ENCODE results near the gene CLEC2D. TPM values are rescaled to one million over a fixed set of nuclear protein-coding genes. Genes with fewer than 3 reads are reported as not detected.

The CLEC2D gene, protein sequence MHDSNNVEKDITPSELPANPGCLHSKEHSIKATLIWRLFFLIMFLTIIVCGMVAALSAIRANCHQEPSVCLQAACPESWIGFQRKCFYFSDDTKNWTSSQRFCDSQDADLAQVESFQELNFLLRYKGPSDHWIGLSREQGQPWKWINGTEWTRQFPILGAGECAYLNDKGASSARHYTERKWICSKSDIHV
- total RNA-seq = 1.4 and 4.8 TPM in 2 replicates

DNA sequence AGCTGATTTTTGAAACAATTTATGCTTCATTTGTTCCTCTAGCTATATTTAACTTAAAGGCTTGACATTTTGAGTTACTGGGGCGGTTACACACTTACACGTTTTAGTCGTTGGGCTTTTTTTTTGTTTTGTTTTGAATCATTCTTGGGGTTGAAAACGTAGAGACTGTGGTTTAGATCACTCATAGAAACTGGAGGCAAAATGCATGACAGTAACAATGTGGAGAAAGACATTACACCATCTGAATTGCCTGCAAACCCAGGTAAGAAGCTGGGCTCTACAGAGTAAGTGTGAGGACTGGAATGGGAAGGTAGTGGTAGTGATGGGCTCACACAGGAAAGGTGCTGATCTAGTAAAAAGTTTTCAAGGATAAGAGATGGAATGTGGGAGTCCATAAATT, at the start of gene CLEC2D:
TSS of gene CLEC2D (plus strand) at position 180 of the 400 bp plus-strand sequence. CDS start at position 202, 22 bp downstream.

DNA sequence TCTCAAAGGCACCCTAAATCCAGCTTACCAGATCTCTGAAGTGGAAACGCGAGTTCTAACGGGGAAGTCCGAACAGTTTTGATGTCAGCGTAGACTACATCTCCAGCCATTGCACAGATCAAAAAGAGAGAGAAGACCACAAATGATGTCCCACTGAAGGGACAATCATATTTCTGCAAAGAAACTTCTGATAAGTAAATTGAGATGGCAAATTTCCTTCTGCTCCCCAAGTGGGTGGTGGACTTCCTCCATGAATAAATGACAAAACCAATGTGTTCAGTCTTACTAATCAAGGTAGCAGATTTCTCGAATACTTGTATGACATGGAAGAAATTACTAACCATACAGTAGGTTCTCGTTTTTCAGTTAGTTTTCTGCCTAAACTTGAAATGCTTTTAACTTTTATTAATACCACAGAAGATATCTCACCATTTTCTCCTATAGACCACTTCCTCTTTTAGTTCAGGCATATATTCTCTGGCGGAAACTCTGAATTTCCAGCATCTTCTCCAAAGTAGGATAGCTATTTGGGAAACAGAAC, 63.5 kb downstream of the CLEC2D start, which contains the start of gene CLECL1:
TSS of gene CLECL1 (minus strand) at position 177 of the 541 bp plus-strand sequence.

Other genes starting within 250 kb of the CLEC2D start
- gene KLRB1, start 61.8 kb upstream of the CLEC2D start, total RNA-seq = not detected in 2 replicates
- gene CLECL1, start 63.4 kb downstream of the CLEC2D start, total RNA-seq = not detected in 2 replicates
- gene CD69, start 91.2 kb downstream of the CLEC2D start, total RNA-seq = not detected in 2 replicates
- gene KLRF1, start 157.8 kb downstream of the CLEC2D start, total RNA-seq = 0.21 TPM in 1 of 2 replicates, not detected in the other
- 4.1 and 5.0 TPM in 2 replicates for gene CLEC2B, start 199.6 kb downstream of the CLEC2D start, total RNA-seq
- gene KLRF2, start 211.8 kb downstream of the CLEC2D start, total RNA-seq = not detected in 2 replicates